GM10266 (cell line): Measurements from ENCODE around the gene LMBR1L.

Experiments
- DNase-seq: peaks from one replicate; pipeline ENCODE4 v3.0.0; 2012; ENCODE audit errors: extremely low spot score
- TF ChIP-seq, protein P1 (sequence below): IDR thresholded peaks from 2 replicates; pipeline ENCODE4 v1.5.1; 2012; ENCODE audit warnings: mild to moderate bottlenecking, low read depth; ENCODE audit not compliant: control insufficient read depth, insufficient read depth; ENCODE audit errors: missing control alignments

LMBR1L gene

DNA sequence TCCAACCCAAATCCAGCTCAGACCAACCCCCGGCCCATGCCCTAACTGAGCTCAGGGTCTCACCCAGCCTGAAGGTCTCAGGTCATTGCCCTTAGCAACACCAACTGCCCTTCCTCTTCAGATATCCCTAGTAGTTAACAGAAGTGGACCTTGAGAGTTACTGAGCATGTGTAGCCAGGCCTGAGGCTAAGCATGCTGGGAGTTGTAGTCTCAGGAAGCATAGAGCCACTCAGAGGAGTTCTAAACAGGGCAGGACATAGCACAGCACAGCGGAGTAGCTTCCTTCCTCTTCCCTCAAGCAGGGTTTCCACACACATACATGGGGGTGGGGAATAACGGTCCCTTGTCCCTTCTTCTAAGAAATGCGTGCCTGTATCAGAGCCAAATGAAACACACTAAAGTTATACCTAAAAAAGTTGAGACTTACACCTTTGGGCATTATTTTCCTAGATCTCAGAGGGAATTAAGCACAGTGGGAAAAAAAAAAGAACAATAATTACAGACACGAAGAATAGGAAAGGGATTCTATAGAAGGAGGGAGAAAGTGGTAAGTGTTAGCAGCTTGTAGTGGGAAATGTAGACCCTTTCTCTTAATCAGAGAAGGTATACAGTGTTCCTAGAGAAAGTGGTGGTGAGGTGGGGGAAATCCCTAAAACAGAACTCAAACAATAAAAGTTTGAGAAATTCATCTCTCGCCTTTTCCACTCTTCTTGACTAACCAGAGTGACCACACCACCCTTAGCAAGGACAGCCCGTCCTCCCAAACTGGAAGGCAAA is 54.5 kb downstream of the LMBR1L start:
- DNase-seq: peak; percentile 89
- TF ChIP-seq, protein P1, sequence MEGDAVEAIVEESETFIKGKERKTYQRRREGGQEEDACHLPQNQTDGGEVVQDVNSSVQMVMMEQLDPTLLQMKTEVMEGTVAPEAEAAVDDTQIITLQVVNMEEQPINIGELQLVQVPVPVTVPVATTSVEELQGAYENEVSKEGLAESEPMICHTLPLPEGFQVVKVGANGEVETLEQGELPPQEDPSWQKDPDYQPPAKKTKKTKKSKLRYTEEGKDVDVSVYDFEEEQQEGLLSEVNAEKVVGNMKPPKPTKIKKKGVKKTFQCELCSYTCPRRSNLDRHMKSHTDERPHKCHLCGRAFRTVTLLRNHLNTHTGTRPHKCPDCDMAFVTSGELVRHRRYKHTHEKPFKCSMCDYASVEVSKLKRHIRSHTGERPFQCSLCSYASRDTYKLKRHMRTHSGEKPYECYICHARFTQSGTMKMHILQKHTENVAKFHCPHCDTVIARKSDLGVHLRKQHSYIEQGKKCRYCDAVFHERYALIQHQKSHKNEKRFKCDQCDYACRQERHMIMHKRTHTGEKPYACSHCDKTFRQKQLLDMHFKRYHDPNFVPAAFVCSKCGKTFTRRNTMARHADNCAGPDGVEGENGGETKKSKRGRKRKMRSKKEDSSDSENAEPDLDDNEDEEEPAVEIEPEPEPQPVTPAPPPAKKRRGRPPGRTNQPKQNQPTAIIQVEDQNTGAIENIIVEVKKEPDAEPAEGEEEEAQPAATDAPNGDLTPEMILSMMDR: no peak

DNA sequence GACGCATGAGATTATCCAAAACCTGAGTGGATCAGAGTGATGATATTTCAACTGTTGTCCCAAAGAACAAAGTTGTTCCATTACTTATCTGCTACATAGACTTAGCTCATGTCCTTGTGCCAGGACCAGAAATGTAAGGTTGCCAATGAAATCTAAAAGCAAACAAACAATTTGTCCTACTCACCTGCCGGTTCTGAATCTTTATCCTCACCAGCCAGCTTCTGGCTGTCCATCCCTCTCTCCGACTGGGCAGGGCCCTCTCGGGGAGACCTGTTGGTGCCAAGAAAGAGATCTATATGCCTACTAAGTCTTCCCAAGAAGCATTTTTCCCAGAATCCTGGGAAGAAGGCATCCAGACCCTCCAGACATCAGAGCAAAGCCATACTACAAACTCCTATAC is 55.6 kb downstream of the LMBR1L start:
- TF ChIP-seq, protein P1: no peak
- no peak for DNase-seq

DNA sequence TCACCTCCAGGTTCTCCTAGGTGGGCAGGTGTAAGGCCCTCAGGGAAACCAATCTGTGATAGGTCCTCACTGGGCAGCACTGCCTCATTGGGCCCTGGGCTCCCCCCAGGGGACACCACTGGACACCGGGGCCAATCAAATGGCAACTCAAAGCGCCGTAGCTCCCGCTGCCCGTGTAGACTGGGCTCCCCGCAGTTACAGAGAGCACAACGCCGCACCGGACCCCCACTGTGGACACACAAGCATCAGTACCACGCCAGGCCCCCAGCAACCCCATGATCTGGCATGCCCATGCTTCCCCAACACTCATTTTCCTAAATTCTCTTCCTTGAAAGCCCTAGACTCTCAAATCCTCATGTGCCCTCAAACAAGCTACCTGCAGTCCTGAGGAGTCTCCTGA is 56.1 kb downstream of the LMBR1L start:
- TF ChIP-seq, protein P1: no peak
- no peak for DNase-seq

DNA sequence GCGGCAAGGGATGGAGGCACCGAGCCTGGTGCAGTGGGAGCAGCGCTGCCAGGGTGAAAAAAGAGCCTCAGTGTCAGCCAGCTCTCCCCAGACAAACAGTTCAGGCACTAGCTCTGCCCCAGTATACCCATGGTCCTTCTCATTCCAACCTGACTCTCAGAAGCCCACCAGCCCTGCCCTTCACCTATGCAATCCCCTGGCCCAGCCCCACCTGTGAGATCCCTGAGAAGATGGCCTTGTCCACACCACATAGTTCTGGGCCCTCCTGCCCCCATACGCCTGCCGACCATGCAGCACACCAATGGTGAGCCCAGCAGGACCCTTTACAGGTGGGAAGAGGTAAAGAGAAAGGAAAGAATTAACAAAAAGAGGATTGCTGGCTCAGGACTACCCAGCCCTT is 56.6 kb downstream of the LMBR1L start:
- no peak for DNase-seq
- TF ChIP-seq, protein P1: no peak

DNA sequence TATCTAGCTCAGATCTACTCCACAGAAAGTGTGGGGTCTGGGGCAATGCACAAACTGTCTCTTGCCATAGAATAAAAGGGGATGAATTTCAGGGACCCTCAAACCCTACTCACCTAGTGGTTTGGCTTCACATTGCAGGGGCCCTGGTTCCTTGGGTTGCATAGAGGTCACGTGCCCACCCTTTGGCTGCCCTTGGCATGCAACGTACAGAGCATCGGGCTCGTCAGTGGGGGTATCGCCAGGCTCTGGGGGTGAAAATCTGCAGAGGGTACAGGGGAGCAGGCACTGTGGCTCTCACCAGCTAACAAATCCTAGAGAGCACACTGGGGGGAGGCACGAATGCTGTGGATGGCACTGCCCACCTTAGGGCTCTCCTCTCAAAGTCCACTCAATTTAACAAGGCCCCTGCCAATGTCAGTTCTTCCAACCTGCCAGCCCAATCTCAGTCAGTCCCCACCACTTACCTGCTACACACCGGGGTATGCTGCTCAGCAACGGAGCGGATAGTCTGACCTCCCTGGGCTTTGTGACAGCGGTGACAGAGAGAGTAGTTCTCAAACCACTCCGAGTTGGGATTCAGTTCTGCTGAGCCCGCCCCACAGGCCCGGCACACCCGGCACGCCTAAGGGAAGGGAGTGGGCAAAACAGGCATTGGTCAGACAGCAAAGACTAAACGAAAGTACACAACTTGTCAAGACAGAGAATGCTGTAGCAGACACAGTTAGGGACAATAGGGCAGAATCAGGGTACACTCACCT is 58.0 kb downstream of the LMBR1L start:
- no peak for DNase-seq
- TF ChIP-seq, protein P1: no peak

DNA sequence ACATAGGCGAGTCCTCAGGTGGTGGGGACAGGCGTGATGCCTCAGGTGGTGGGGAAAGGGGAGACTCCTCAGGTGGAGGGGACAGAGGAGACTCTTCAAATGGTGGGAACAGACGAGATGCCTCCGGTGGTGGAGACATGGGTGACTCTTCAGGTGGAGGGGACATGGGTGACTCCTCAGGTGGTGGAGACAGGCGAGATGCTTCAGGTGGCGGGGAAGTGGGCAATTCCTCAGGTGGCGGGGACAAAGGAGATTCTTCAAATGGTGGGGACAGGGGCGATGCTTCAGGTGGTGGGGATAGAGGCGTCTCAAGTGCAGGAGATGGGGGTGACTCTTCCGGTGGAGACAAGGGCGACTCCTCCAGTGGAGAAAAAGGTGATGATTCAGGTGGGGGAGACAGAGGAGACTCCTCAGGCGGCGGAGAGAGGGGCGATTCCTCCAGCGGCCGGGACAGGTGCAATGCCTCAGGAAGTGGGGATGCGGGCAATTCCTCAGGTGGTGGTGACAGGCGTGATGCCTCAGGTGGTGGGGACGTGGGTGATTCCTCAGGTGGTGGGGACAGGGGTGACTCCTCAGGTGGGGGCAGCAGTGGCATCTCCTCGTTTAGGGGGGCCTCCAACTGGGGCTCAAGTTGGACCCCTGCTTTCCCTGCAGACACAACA is 58.7 kb downstream of the LMBR1L start:
- no peak for DNase-seq
- TF ChIP-seq, protein P1: no peak
